ENCODE data around the gene PPM1B. TPM values are rescaled to one million over a fixed set of nuclear protein-coding genes. Genes with fewer than 3 reads are reported as not detected.

PPM1B gene
- total RNA-seq, 4 donors from 2014 or later = 43.7 to 79.2 (median 57.3) TPM

GRCh38 chr2:44190526-44190925 is 21.9 kb downstream of the PPM1B start:
- H3K9me3 ChIP-seq = no peaks in the 10 kb centered on the region
- H3K27ac ChIP-seq = no peak overlapping the region
- TF ChIP-seq POLR2A (IDR thresholded peaks at IDR 0.05) (no peak), CTCF (IDR thresholded peaks at IDR 0.05) (no peak)
- no peaks in the 10 kb centered on the region for H3K27me3 ChIP-seq
- no peaks in the 10 kb centered on the region for H3K36me3 ChIP-seq
- no peak for DNase-seq
- H3K4me3 ChIP-seq = no peak overlapping the region
- no peaks in the 10 kb centered on the region for H3K4me1 ChIP-seq

- Histone ChIP-seq H3K27me3 (no peaks in the 10 kb centered on the region), H3K9me3 (no peaks in the 10 kb centered on the region), H3K36me3 (no peaks in the 10 kb centered on the region), H3K4me1 (no peaks in the 10 kb centered on the region), H3K4me3 (no peak overlapping the region), H3K27ac (no peak overlapping the region)
- TF ChIP-seq POLR2A (IDR thresholded peaks at IDR 0.05) (no peak), CTCF (IDR thresholded peaks at IDR 0.05) (no peak)
- no peak for DNase-seq
Measured at GRCh38 chr2:44191739-44192138, 23.1 kb downstream of the PPM1B start.

- Histone ChIP-seq H3K27me3 (no peaks in the 10 kb centered on the region), H3K36me3 (no peaks in the 10 kb centered on the region), H3K9me3 (no peaks in the 10 kb centered on the region), H3K27ac (no peak overlapping the region), H3K4me1 (no peaks in the 10 kb centered on the region), H3K4me3 (no peak overlapping the region)
- TF ChIP-seq POLR2A (IDR thresholded peaks at IDR 0.05) (no peak), CTCF (IDR thresholded peaks at IDR 0.05) (no peak)
- no peak for DNase-seq
Measured at GRCh38 chr2:44192646-44193045, 24.0 kb downstream of the PPM1B start.

- TF ChIP-seq POLR2A (IDR thresholded peaks at IDR 0.05) = no peak
- TF ChIP-seq CTCF (IDR thresholded peaks at IDR 0.05) = no peak
- Histone ChIP-seq H3K9me3 (no peaks in the 10 kb centered on the region), H3K36me3 (no peaks in the 10 kb centered on the region), H3K4me3 (no peak overlapping the region), H3K4me1 (no peaks in the 10 kb centered on the region), H3K27ac (no peak overlapping the region), H3K27me3 (no peaks in the 10 kb centered on the region)
- DNase-seq = no peak
Measured at GRCh38 chr2:44195714-44196113, 27.0 kb downstream of the PPM1B start.

GRCh38 chr2:44197816-44198215 is 29.1 kb downstream of the PPM1B start:
- Histone ChIP-seq H3K27me3 (no peaks in the 10 kb centered on the region), H3K9me3 (no peaks in the 10 kb centered on the region), H3K4me1 (no peaks in the 10 kb centered on the region), H3K4me3 (no peak overlapping the region), H3K27ac (no peak overlapping the region), H3K36me3 (no peaks in the 10 kb centered on the region)
- TF ChIP-seq POLR2A (IDR thresholded peaks at IDR 0.05) = no peak
- TF ChIP-seq CTCF (IDR thresholded peaks at IDR 0.05) = no peak
- no peak for DNase-seq

- H3K27me3 ChIP-seq = no peaks in the 10 kb centered on the region
- no peaks in the 10 kb centered on the region for H3K9me3 ChIP-seq
- no peak overlapping the region for H3K4me3 ChIP-seq
- no peak for DNase-seq
- TF ChIP-seq POLR2A (IDR thresholded peaks at IDR 0.05) (no peak), CTCF (IDR thresholded peaks at IDR 0.05) (no peak)
- H3K27ac ChIP-seq = no peak overlapping the region
- H3K36me3 ChIP-seq = no peaks in the 10 kb centered on the region
- H3K4me1 ChIP-seq = no peaks in the 10 kb centered on the region
Measured at GRCh38 chr2:44200011-44200410, 31.3 kb downstream of the PPM1B start.
